Chondrocyte (in vitro differentiated cells): Measurements from ENCODE around the gene EPB41L5. TPM values are rescaled to one million over a fixed set of nuclear protein-coding genes. Genes with fewer than 3 reads are reported as not detected.
"Not testable (repeated sequence)": the region's sequence is repeated elsewhere in the genome, so short reads cannot be mapped to it uniquely, and the experiment has no call there.

ENCODE experiments used
- DNase-seq: peaks from one replicate; pipeline ENCODE4 v3.0.0; 2021; ENCODE audit warnings: mixed read lengths, low spot score
- H3K27ac Mint-ChIP-seq: one replicate; pipeline ENCODE4 v1.8.0; 2021; ENCODE audit warnings: mild to moderate bottlenecking, moderate library complexity, mixed read lengths; ENCODE audit not compliant: unreplicated experiment
- H3K27me3 Mint-ChIP-seq: 2 replicates; pipeline ENCODE4 v1.8.0; 2021; ENCODE audit warnings: low read depth, mixed read lengths
- H3K36me3 Mint-ChIP-seq: 2 replicates; pipeline ENCODE4 v1.8.0; 2021; ENCODE audit warnings: low read depth, mixed read lengths
- H3K4me1 Mint-ChIP-seq: 2 replicates; pipeline ENCODE4 v1.8.0; 2021; ENCODE audit warnings: low read depth, mild to moderate bottlenecking, mixed read lengths
- H3K4me3 Mint-ChIP-seq: one replicate; pipeline ENCODE4 v1.8.0; 2021; ENCODE audit warnings: mild to moderate bottlenecking, moderate library complexity, mixed read lengths; ENCODE audit not compliant: unreplicated experiment
- H3K9me3 Mint-ChIP-seq: 2 replicates; pipeline ENCODE4 v1.8.0; 2021; ENCODE audit warnings: low read depth, mixed read lengths
- CTCF ChIP-seq: fragments of 200-600 bp; sonication (generic); IDR thresholded peaks from 2 replicates; pipeline ENCODE4 v1.5.0; 2021; ENCODE audit warnings: antibody characterized with exemption, mild to moderate bottlenecking, moderate library complexity
- total RNA-seq: library from RNA; stranded (reverse); gene quantifications from 3 replicates; pipeline ENCODE4 v1.2.1, GENCODE V29; 2021

The EPB41L5 gene
- total RNA-seq, 1 donor from 2014 or later, result 13.0 TPM

DNA sequence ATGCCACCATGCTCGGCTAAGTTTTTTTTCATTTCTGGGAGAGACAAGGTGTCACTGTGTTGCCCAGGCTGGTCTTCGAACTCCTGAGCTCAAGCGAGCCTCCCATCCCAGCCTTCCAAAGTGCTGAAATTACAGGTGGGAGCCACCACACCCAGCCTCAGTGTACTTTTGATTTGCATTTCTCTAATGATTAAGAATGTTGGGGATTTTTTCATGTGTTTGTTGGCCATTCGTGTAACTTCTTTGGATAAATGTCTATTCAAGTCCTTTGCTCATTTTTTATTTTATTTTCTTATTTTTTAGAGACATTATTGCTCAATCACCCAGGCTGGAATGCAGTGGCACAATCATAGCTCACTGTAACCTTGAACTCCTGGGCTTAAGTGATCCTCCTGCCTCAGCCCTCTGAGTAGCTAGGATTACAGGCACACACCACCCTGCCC is 137.2 kb downstream of the EPB41L5 start:
- Mint-ChIP-seq H3K36me3 (peaks cover 30% of the 10 kb centered on the region), H3K4me3 (no peak overlapping the region), H3K4me1 (no peaks in the 10 kb centered on the region), H3K27me3 (no peaks in the 10 kb centered on the region), H3K9me3 (peaks cover 28% of the 10 kb centered on the region), H3K27ac (no peak overlapping the region)
- no peak for DNase-seq
- TF ChIP-seq CTCF, result no peak

DNA sequence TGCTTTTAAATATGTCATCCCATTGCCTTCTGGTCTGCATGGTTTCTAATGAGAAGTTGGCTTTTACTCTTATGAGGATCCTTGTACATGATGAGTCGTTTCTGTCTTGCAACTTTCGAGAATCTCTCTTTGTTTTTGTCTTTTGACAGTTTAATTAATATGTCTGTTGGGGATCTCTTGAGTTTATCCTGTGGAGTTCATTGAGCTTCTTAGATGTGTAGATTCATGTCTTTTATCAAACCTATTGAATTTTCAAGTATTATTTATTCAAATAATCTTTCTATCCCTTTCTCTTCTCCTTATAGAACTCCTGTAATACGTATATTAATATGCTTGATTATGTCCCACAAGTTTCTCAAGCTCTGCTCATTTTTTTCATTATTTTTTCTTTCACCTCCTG is 142.4 kb downstream of the EPB41L5 start:
- no peak overlapping the region for H3K27ac Mint-ChIP-seq
- H3K36me3 Mint-ChIP-seq, result peaks cover 43% of the 10 kb centered on the region
- TF ChIP-seq CTCF, result no peak
- no peaks in the 10 kb centered on the region for H3K4me1 Mint-ChIP-seq
- H3K27me3 Mint-ChIP-seq, result no peaks in the 10 kb centered on the region
- no peak overlapping the region for H3K4me3 Mint-ChIP-seq
- H3K9me3 Mint-ChIP-seq, result peaks cover 37% of the 10 kb centered on the region
- DNase-seq, result no peak

GRCh38 chr2:120158658-120159057 is 145.8 kb downstream of the EPB41L5 start:
- peaks cover 21% of the 10 kb centered on the region for H3K9me3 Mint-ChIP-seq
- not testable (repeated sequence) for DNase-seq, H3K27me3 Mint-ChIP-seq, H3K4me1 Mint-ChIP-seq, H3K27ac Mint-ChIP-seq, H3K4me3 Mint-ChIP-seq
- peaks cover 24% of the 10 kb centered on the region for H3K36me3 Mint-ChIP-seq

- Mint-ChIP-seq H3K27me3 (no peaks in the 10 kb centered on the region), H3K4me1 (no peaks in the 10 kb centered on the region), H3K27ac (no peak overlapping the region), H3K4me3 (no peak overlapping the region), H3K9me3 (peaks cover 14% of the 10 kb centered on the region), H3K36me3 (peaks cover 17% of the 10 kb centered on the region)
- TF ChIP-seq CTCF, result no peak
- DNase-seq, result no peak
Measured at GRCh38 chr2:120161190-120161589, 148.3 kb downstream of the EPB41L5 start.

DNA sequence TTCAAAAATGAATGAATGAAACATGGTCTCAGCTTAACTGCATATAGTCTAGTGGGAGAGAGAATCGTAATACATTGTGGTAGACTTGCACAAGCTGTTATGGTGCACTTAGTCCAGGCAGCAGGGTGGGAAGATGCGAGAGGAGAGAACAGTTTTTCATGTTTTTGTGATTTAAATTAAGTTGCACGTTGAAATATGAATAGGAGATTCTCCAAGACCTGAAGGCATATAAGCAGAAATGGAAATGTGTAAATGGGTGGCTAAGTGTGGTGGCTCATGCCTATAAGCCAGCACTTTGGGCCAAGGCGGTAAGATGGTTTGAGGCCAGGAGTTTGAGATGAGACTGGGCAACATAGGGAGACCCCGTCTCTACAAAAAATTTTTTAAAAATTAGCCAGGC is 149.8 kb downstream of the EPB41L5 start:
- no peaks in the 10 kb centered on the region for H3K4me1 Mint-ChIP-seq
- DNase-seq, result no peak
- no peak overlapping the region for H3K4me3 Mint-ChIP-seq
- H3K36me3 Mint-ChIP-seq, result peaks cover 8% of the 10 kb centered on the region
- H3K27ac Mint-ChIP-seq, result no peak overlapping the region
- H3K27me3 Mint-ChIP-seq, result no peaks in the 10 kb centered on the region
- peaks cover 3% of the 10 kb centered on the region for H3K9me3 Mint-ChIP-seq
- TF ChIP-seq CTCF, result no peak

DNA sequence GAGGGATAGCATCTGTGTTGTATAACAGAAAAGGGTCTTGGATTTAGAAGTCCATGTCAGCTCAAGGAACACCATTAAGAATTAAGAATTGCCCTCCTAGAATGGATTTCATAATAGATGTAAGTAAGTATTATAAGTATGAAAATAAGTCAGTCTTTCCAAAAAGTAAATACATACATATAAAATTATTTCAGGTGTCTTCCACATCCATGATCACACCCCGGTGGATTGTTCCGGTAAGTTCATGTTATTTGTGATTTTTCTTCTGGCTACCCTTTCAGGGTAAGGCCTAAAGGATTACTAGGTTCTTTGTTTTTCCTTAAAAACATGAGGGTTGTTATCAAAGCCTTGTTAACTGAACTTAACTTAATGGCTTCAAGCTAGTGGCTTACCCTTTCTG is 154.4 kb downstream of the EPB41L5 start:
- H3K4me1 Mint-ChIP-seq, result no peaks in the 10 kb centered on the region
- H3K36me3 Mint-ChIP-seq, result peaks cover 16% of the 10 kb centered on the region
- H3K9me3 Mint-ChIP-seq, result peaks cover 4% of the 10 kb centered on the region
- H3K27ac Mint-ChIP-seq, result no peak overlapping the region
- no peak for DNase-seq
- peak; percentile 34 for TF ChIP-seq CTCF
- no peaks in the 10 kb centered on the region for H3K27me3 Mint-ChIP-seq
- H3K4me3 Mint-ChIP-seq, result no peak overlapping the region
